H1 (cell line): ENCODE data around the gene CLCN3. TPM values are rescaled to one million over a fixed set of nuclear protein-coding genes. Genes with fewer than 3 reads are reported as not detected.

Experiments used
- CTCF ChIA-PET: fragments of 300-600 bp; sonication (Branson Sonifier 250); formaldehyde crosslinking; loops from one replicate; lab custom pipeline; 2021; ENCODE audit not compliant: partially characterized antibody; lab: Charles Lee
- POLR2A ChIA-PET: fragments of 300-600 bp; sonication (Branson Sonifier 250); formaldehyde crosslinking; loops from one replicate; lab custom pipeline; 2021; ENCODE audit warnings: inconsistent platforms; ENCODE audit not compliant: partially characterized antibody; lab: Charles Lee
- DNase-seq, 2 experiments: peaks; one replicate each; pipeline versions ENCODE4 v3.0.0 to v3.0.0-alpha.2; 2010 to 2022; ENCODE audit warnings: low spot score in 2 of 2, low read depth in 1 of 2, mixed read lengths in 1 of 2
- FAIRE-seq: peaks from 2 replicates; lab custom pipeline; 2011; peaks lifted over from hg19 to GRCh38; lab: Jason Lieb, UNC
- H2AFZ ChIP-seq: 2 replicates; pipeline ENCODE4 v1.8.1; 2012; ENCODE audit warnings: low read length, inconsistent platforms
- H2AK5ac ChIP-seq: 2 replicates; pipeline ENCODE4 v1.6.1; 2013; ENCODE audit warnings: low read depth, low read length
- H2BK120ac ChIP-seq: replicated peaks from 2 replicates; pipeline ENCODE3; 2013; ENCODE audit warnings: low read depth, low read length, inconsistent platforms
- H2BK12ac ChIP-seq: 2 replicates; pipeline ENCODE4 v1.6.1; 2013; ENCODE audit warnings: low read depth, low read length
- H2BK15ac ChIP-seq: 2 replicates; pipeline ENCODE4 v1.6.1; 2013; ENCODE audit warnings: low read length
- H2BK20ac ChIP-seq: 2 replicates; pipeline ENCODE4 v1.6.1; 2013; ENCODE audit warnings: low read length
- H2BK5ac ChIP-seq: 2 replicates; pipeline ENCODE4 v1.6.1; 2013; ENCODE audit warnings: low read depth, low read length
- H3K14ac ChIP-seq: 2 replicates; pipeline ENCODE4 v1.6.1; 2013; ENCODE audit warnings: inconsistent platforms; ENCODE audit not compliant: insufficient read length
- H3K18ac ChIP-seq: 2 replicates; pipeline ENCODE4 v1.6.1; 2013; ENCODE audit warnings: low read length; ENCODE audit errors: extremely low read depth
- H3K23ac ChIP-seq: 2 replicates; pipeline ENCODE4 v1.6.1; 2013; ENCODE audit warnings: inconsistent platforms; ENCODE audit not compliant: insufficient read length
- H3K23me2 ChIP-seq: 2 replicates; pipeline ENCODE4 v1.6.1; 2013; ENCODE audit warnings: low read depth, low read length
- H3K27ac ChIP-seq: 2 replicates; pipeline ENCODE4 v1.6.1; 2011; ENCODE audit warnings: low read depth, low read length, inconsistent platforms
- H3K27me3 ChIP-seq, 4 experiments: replicated peaks in 1 of 4; 1 replicate in 1 of 4; 2 replicates in 3 of 4; pipeline versions ENCODE4 v1.6.1 to v1.8.1; 2011 to 2013; ENCODE audit warnings: low read length in 3 of 4, mild to moderate bottlenecking in 3 of 4, inconsistent platforms in 2 of 4, mixed read lengths in 2 of 4, moderate library complexity in 1 of 4; ENCODE audit not compliant: control insufficient read depth in 3 of 4, insufficient read depth in 3 of 4; ENCODE audit errors: extremely low read depth in 1 of 4
- H3K36me3 ChIP-seq, 4 experiments: 2 replicates each; pipeline versions ENCODE4 v1.6.1 to v1.8.1; 2011 to 2013; ENCODE audit warnings: mild to moderate bottlenecking in 4 of 4, low read length in 3 of 4, moderate library complexity in 2 of 4, control low read depth in 1 of 4, inconsistent platforms in 1 of 4; ENCODE audit not compliant: insufficient read depth in 4 of 4, control insufficient read depth in 2 of 4
- H3K4ac ChIP-seq: replicated peaks from 2 replicates; pipeline ENCODE3; 2013; ENCODE audit warnings: low read length, low read depth, mixed read lengths, inconsistent platforms; ENCODE audit not compliant: insufficient read length
- H3K4me1 ChIP-seq, 4 experiments: replicated peaks in 1 of 4; 1 replicate in 1 of 4; 2 replicates in 3 of 4; pipeline versions ENCODE4 v1.6.1 to v1.8.1; 2011 to 2013; ENCODE audit warnings: low read length in 3 of 4, inconsistent platforms in 2 of 4, mixed read lengths in 1 of 4; ENCODE audit not compliant: insufficient read depth in 4 of 4, control insufficient read depth in 3 of 4
- H3K4me2 ChIP-seq, 2 experiments: 2 replicates each; pipeline versions ENCODE4 v1.6.1 to v1.8.1; 2011 to 2013; ENCODE audit warnings: low read depth in 2 of 2, low read length in 2 of 2, control low read depth in 1 of 2, inconsistent platforms in 1 of 2, mild to moderate bottlenecking in 1 of 2; ENCODE audit not compliant: insufficient read depth in 1 of 2
- H3K4me3 ChIP-seq, 4 experiments: fragments of 200-600, 300-600 bp in 1 of 4; sonication (generic), shearing (Covaris generic), sonication (Bioruptor Twin) in 1 of 4; 2 replicates each; pipeline versions ENCODE4 v1.5.1 to v1.8.1; 2011 to 2016; ENCODE audit warnings: low read length in 4 of 4, low read depth in 3 of 4, control low read depth in 2 of 4, inconsistent platforms in 2 of 4, mild to moderate bottlenecking in 2 of 4, mixed read lengths in 1 of 4, moderate library complexity in 1 of 4; ENCODE audit not compliant: insufficient read depth in 2 of 4; ENCODE audit errors: extremely low read depth in 1 of 4
- H3K56ac ChIP-seq: replicated peaks from 2 replicates; pipeline ENCODE3; 2013; ENCODE audit warnings: low read depth, mild to moderate bottlenecking, mixed read lengths, low read length, inconsistent platforms; ENCODE audit not compliant: insufficient read length
- H3K79me1 ChIP-seq: 2 replicates; pipeline ENCODE4 v1.6.1; 2013; ENCODE audit warnings: low read depth, low read length, control low read depth
- H3K79me2 ChIP-seq, 2 experiments: 2 replicates each; pipeline versions ENCODE4 v1.6.1 to v1.8.1; 2012 to 2013; ENCODE audit warnings: low read length in 2 of 2, mild to moderate bottlenecking in 2 of 2, inconsistent platforms in 1 of 2; ENCODE audit not compliant: insufficient read depth in 2 of 2, control insufficient read depth in 1 of 2
- H3K9ac ChIP-seq, 4 experiments: replicated peaks in 1 of 4; 1 replicate in 1 of 4; 2 replicates in 3 of 4; pipeline versions ENCODE4 v1.6.1 to v1.8.1; 2011 to 2013; ENCODE audit warnings: low read depth in 3 of 4, low read length in 3 of 4, control low read depth in 2 of 4, mild to moderate bottlenecking in 2 of 4, moderate library complexity in 2 of 4, inconsistent platforms in 1 of 4; ENCODE audit errors: extremely low read depth in 1 of 4
- H3K9me3 ChIP-seq, 2 experiments: 2 replicates each; pipeline versions ENCODE4 v1.6.1 to v1.8.1; 2012 to 2013; ENCODE audit warnings: mild to moderate bottlenecking in 2 of 2, moderate library complexity in 2 of 2, control low read depth in 1 of 2, inconsistent platforms in 1 of 2, low read depth in 1 of 2, low read length in 1 of 2, mixed read lengths in 1 of 2; ENCODE audit not compliant: insufficient read depth in 2 of 2
- H4K20me1 ChIP-seq, 2 experiments: replicated peaks in 1 of 2; 2 replicates each; pipeline versions ENCODE3 to v1.8.1; 2011 to 2013; ENCODE audit warnings: inconsistent platforms in 2 of 2, low read length in 2 of 2, mild to moderate bottlenecking in 1 of 2; ENCODE audit not compliant: insufficient read depth in 2 of 2, control insufficient read depth in 1 of 2
- H4K5ac ChIP-seq: 2 replicates; pipeline ENCODE4 v1.6.1; 2013; ENCODE audit warnings: low read length, low read depth, mixed read lengths, inconsistent platforms; ENCODE audit not compliant: insufficient read length
- H4K8ac ChIP-seq: 2 replicates; pipeline ENCODE4 v1.8.0; 2013; ENCODE audit warnings: mild to moderate bottlenecking, moderate library complexity, low read length, inconsistent platforms; ENCODE audit not compliant: insufficient read depth; ENCODE audit errors: extremely low read depth
- H4K91ac ChIP-seq: replicated peaks from 2 replicates; pipeline ENCODE3; 2013; ENCODE audit warnings: low read length, mixed read lengths, inconsistent platforms; ENCODE audit not compliant: insufficient read length
- CBX5 ChIP-seq: fragments of 300-800, 300-1000 bp; sonication (generic); IDR thresholded peaks from 2 replicates; pipeline ENCODE4 v1.7.1; 2016; ENCODE audit warnings: antibody characterized with exemption, low read length, low read depth
- CTBP2 ChIP-seq: IDR thresholded peaks from 2 replicates; pipeline ENCODE4 v1.7.0; 2011; ENCODE audit warnings: borderline replicate concordance, mild to moderate bottlenecking, moderate library complexity, mixed read lengths, low read length; ENCODE audit not compliant: insufficient read depth, insufficient read length
- EZH2 ChIP-seq: fragments of 200-600 bp; sonication (generic); IDR thresholded peaks from 2 replicates; pipeline ENCODE4 v1.7.1; 2012; ENCODE audit warnings: low read depth, mild to moderate bottlenecking, moderate library complexity, low read length, inconsistent platforms; ENCODE audit not compliant: severe bottlenecking
- HDAC2 ChIP-seq, 2 experiments: fragments of 300-600 bp in 1 of 2; sonication (generic) in 1 of 2; IDR thresholded peaks; 2 replicates each; pipeline ENCODE4 v1.6.1; 2011 to 2012; ENCODE audit warnings: low read depth in 2 of 2, low read length in 2 of 2, mild to moderate bottlenecking in 2 of 2, moderate library complexity in 2 of 2, borderline replicate concordance in 1 of 2, inconsistent platforms in 1 of 2
- KDM4A ChIP-seq: IDR thresholded peaks from one replicate; pipeline ENCODE4 v1.7.1; 2012; ENCODE audit warnings: low read depth, mild to moderate bottlenecking, moderate library complexity, low read length, inconsistent platforms; ENCODE audit not compliant: severe bottlenecking
- NRF1 ChIP-seq: IDR thresholded peaks from 2 replicates; pipeline ENCODE4 v1.6.1; 2011; ENCODE audit warnings: mild to moderate bottlenecking, low read depth, low read length, improper control_type of control experiment
- POLR2AphosphoS5 ChIP-seq: IDR thresholded peaks from 2 replicates; pipeline ENCODE4 v1.6.1; 2011; ENCODE audit warnings: low read depth, low read length
- SIX5 ChIP-seq: IDR thresholded peaks from 2 replicates; pipeline ENCODE4 v1.6.1; 2011; ENCODE audit warnings: mild to moderate bottlenecking, low read depth, low read length
- SP4 ChIP-seq: IDR thresholded peaks from 2 replicates; pipeline ENCODE4 v1.6.1; 2012; ENCODE audit warnings: low read length, inconsistent platforms
- TBP ChIP-seq: IDR thresholded peaks from 2 replicates; pipeline ENCODE4 v1.6.1; 2011; ENCODE audit warnings: low read depth, low read length, improper control_type of control experiment
- TCF12 ChIP-seq: IDR thresholded peaks from 2 replicates; pipeline ENCODE4 v1.6.1; 2011; ENCODE audit warnings: low read depth, mild to moderate bottlenecking, low read length
- WGBS, 2 experiments: shearing (Covaris generic) in 1 of 2; methylation state at CpG; one replicate each; pipeline versions ENCODE4 v1.1.6 to v1.1.7; 2013 to 2015; ENCODE audit warnings: low lambda C conversion rate in 2 of 2, mixed read lengths in 2 of 2, inconsistent platforms in 1 of 2, low coverage in 1 of 2, missing lambda C conversion rate in 1 of 2; ENCODE audit not compliant: insufficient replicate concordance in 2 of 2, insufficient coverage in 1 of 2, insufficient read length in 1 of 2; ENCODE audit errors: extremely low coverage in 1 of 2, missing lambda C conversion rate in 1 of 2; 5-methylcytosine and 5-hydroxymethylcytosine counted together
- polyA plus RNA-seq, 7 experiments: library from polyadenylated mRNA; depleted of rRNA in 3 of 7; stranded (reverse) in 5 of 7; unstranded in 2 of 7; fragments of >200 nt in 5 of 7; fragments of 200-250 nt in 2 of 7; gene quantifications; 1 replicate in 5 of 7; 2 replicates in 1 of 7; 4 replicates in 1 of 7; pipeline versions ENCODE4 v1.2.1 to v1.2.3, GENCODE V29; 2011 to 2013; ENCODE audit warnings: missing spikeins in 2 of 7, mixed read lengths in 2 of 7
- total RNA-seq: library from RNA; stranded (reverse); fragmentation: NEBNext Ultra II Directional; extraction: Animal tissue kit (Norgen Biotek cat#: 25700); gene quantifications from 2 replicates; pipeline ENCODE4 v1.2.1, GENCODE V29; 2021

CLCN3 gene
- total and polyA plus RNA-seq, 2 of the 8 experiments (the other 6 are each of a cell fraction or from before 2014, with no cell fraction given): 8.8 to 32.8 TPM

GRCh38 chr4:169657470-169658107 lies 37.2 kb downstream of the CLCN3 start:
- Histone ChIP-seq H3K27me3 (no peaks in the 10 kb centered on the region), H4K8ac (no peak overlapping the region), H2AFZ (no peak overlapping the region), H3K79me1 (no peaks in the 10 kb centered on the region), H3K23ac (no peak overlapping the region), H2BK20ac (no peak overlapping the region), H2BK12ac (no peak overlapping the region), H3K27ac (no peak overlapping the region), H4K91ac (no peak overlapping the region), H3K23me2 (no peaks in the 10 kb centered on the region), H3K4ac (no peak overlapping the region), H2BK120ac (no peak overlapping the region), H3K79me2 (peaks cover 0 to 51% of the 10 kb centered on the region in 2 experiments; a peak in 2 of 4 replicates), H3K4me2 (no peak overlapping the region), H3K14ac (no peak overlapping the region), H3K4me1 (peaks cover 0 to 2% (median 2%) of the 10 kb centered on the region in 4 experiments; a peak in 3 of 7 replicates), H3K4me3 (no peak overlapping the region), H2BK15ac (no peak overlapping the region), H4K20me1 (peaks cover 2% of the 10 kb centered on the region in 2 experiments), H3K56ac (no peak overlapping the region), H3K18ac (no peak overlapping the region), H3K9me3 (no peaks in the 10 kb centered on the region), H3K9ac (no peak overlapping the region), H4K5ac (no peak overlapping the region), H2AK5ac (no peak overlapping the region), H2BK5ac (no peak overlapping the region), H3K36me3 (no peaks in the 10 kb centered on the region)
- FAIRE-seq (no peak), DNase-seq (no peak)
- CTCF ChIA-PET: no interaction called here
- POLR2A ChIA-PET: no interaction called here
- WGBS, 2 experiments: 86% methylated on average over 3 of the region's 3 CpGs; no CpG with 5 or more reads in 1 of the 2 experiments
- no peak for TF ChIP-seq CTBP2
- TF ChIP-seq TCF12: no peak
- TF ChIP-seq SP4: no peak
- no peak for TF ChIP-seq HDAC2 (IDR thresholded peaks at IDR 0.05; ENCODE audit: borderline replicate concordance in 1 of 2, low read depth in 2 of 2, low read length in 2 of 2)
- TF ChIP-seq NRF1: no peak
- TF ChIP-seq CBX5: no peak
- no peak for TF ChIP-seq SIX5
- no peak for TF ChIP-seq KDM4A
- no peak for TF ChIP-seq EZH2
- no peak for TF ChIP-seq POLR2AphosphoS5
- TF ChIP-seq TBP: no peak
